ENCODE results near the gene ACHE.

- TF ChIP-seq, protein P1, sequence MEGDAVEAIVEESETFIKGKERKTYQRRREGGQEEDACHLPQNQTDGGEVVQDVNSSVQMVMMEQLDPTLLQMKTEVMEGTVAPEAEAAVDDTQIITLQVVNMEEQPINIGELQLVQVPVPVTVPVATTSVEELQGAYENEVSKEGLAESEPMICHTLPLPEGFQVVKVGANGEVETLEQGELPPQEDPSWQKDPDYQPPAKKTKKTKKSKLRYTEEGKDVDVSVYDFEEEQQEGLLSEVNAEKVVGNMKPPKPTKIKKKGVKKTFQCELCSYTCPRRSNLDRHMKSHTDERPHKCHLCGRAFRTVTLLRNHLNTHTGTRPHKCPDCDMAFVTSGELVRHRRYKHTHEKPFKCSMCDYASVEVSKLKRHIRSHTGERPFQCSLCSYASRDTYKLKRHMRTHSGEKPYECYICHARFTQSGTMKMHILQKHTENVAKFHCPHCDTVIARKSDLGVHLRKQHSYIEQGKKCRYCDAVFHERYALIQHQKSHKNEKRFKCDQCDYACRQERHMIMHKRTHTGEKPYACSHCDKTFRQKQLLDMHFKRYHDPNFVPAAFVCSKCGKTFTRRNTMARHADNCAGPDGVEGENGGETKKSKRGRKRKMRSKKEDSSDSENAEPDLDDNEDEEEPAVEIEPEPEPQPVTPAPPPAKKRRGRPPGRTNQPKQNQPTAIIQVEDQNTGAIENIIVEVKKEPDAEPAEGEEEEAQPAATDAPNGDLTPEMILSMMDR (IDR thresholded peaks at IDR 0.05): no peak
- no peak for TF ChIP-seq POLR2A (IDR thresholded peaks at IDR 0.05)
Measured at GRCh38 chr7:100854146-100854895, 41.4 kb downstream of the ACHE start.
